Measurements from ENCODE around the gene ZW10. TPM values are rescaled to one million over a fixed set of nuclear protein-coding genes. Genes with fewer than 3 reads are reported as not detected.

The ZW10 gene
- total RNA-seq, 1 experiment from 2014 or later = 26.0 TPM

- Histone ChIP-seq H2BK120ac (ENCODE audit: low read depth, low read length, poor library complexity, severe bottlenecking) (no peak overlapping the region), H4K5ac (ENCODE audit: insufficient read length, low read depth, low read length) (no peak overlapping the region), H3K27me3 (ENCODE audit: insufficient read depth, low read length) (no peaks in the 10 kb centered on the region), H3T11ph (ENCODE audit: low read length) (no peak overlapping the region), H2BK15ac (ENCODE audit: low read depth, low read length) (no peak overlapping the region), H4K8ac (replicated peaks; ENCODE audit: insufficient read length, low read depth, low read length) (no peak overlapping the region), H2AK5ac (ENCODE audit: insufficient read length, low read length) (no peak overlapping the region), H2BK12ac (ENCODE audit: insufficient read length, low read depth, low read length) (no peak overlapping the region), H4K91ac (ENCODE audit: insufficient read length, low read depth, low read length) (no peak overlapping the region), H2AFZ (ENCODE audit: low read length) (no peak overlapping the region), H3K14ac (ENCODE audit: insufficient read depth, low read length) (no peak overlapping the region), H3K23me2 (ENCODE audit: insufficient read length, low read depth, low read length, poor library complexity, severe bottlenecking) (no peaks in the 10 kb centered on the region), H3K4me2 (ENCODE audit: insufficient read depth, insufficient read length, low read length) (no peak overlapping the region), H2BK20ac (ENCODE audit: low read depth, low read length, poor library complexity, severe bottlenecking) (no peak overlapping the region), H3K9ac (ENCODE audit: extremely low read depth, insufficient read length, low read length) (no peak overlapping the region), H3K23ac (ENCODE audit: insufficient read length, low read depth, low read length) (no peak overlapping the region), H3K18ac (ENCODE audit: insufficient read length, low read depth, low read length) (no peak overlapping the region), H3K79me2 (ENCODE audit: insufficient read depth, low read length) (no peaks in the 10 kb centered on the region), H2BK5ac (ENCODE audit: insufficient read length, low read length) (no peak overlapping the region), H3K79me1 (ENCODE audit: insufficient read depth, low read depth, low read length, poor library complexity, severe bottlenecking) (no peaks in the 10 kb centered on the region), H3K56ac (ENCODE audit: insufficient read length, low read depth, low read length) (no peak overlapping the region), H3K27ac (ENCODE audit: insufficient read length, low read depth, low read length) (no peak overlapping the region), H3K4me1 (ENCODE audit: insufficient read depth, low read length) (no peaks in the 10 kb centered on the region), H4K20me1 (ENCODE audit: control insufficient read depth, insufficient read depth, insufficient read length) (no peaks in the 10 kb centered on the region), H3K4ac (ENCODE audit: low read depth, low read length) (no peak overlapping the region), H3K9me3 (ENCODE audit: control insufficient read depth, low read depth, low read length) (no peaks in the 10 kb centered on the region)
- no CpG with 5 or more reads among the region's 4 CpGs for WGBS (ENCODE audit: extremely low coverage, insufficient read length, low lambda C conversion rate)
- Mint-ChIP-seq H3K27me3 (ENCODE audit: low read depth) (no peaks in the 10 kb centered on the region), H3K9me3 (no peaks in the 10 kb centered on the region), H3K4me1 (peaks cover 0 to 10% of the 10 kb centered on the region in 2 experiments; a peak in 3 of 4 replicates), H3K27ac (no peak overlapping the region), H3K4me3 (no peak overlapping the region), H3K36me3 (ENCODE audit: insufficient read depth in 1 of 3, low read depth in 3 of 3) (peaks cover 0 to 2% (median 2%) of the 10 kb centered on the region in 3 experiments; a peak in 1 of 7 replicates)
- no peak for TF ChIP-seq CTCF (conservative IDR thresholded peaks at IDR 0.05)
- no peak for DNase-seq
Observed at GRCh38 chr11:113723787-113724186, 49.7 kb downstream of the ZW10 start.
